Neural progenitor cell (in vitro differentiated cells): ENCODE results near the gene PURA.

Experiments used
- EZH2 ChIP-seq: fragments of 200-600 bp; sonication (generic); IDR thresholded peaks from 2 replicates; pipeline ENCODE4 v1.6.1; 2017; ENCODE audit warnings: antibody characterized with exemption, mild to moderate bottlenecking, moderate library complexity
- EZH2phosphoT487 ChIP-seq: fragments of 200-600 bp; sonication (generic); IDR thresholded peaks from 2 replicates; pipeline ENCODE4 v1.6.1; 2017; ENCODE audit warnings: antibody characterized with exemption
- TF ChIP-seq, protein P1 (sequence below): fragments of 200-600 bp; sonication (generic); IDR thresholded peaks from 2 replicates; pipeline ENCODE4 v1.5.1; 2017; ENCODE audit warnings: antibody characterized with exemption, mild to moderate bottlenecking

DNA sequence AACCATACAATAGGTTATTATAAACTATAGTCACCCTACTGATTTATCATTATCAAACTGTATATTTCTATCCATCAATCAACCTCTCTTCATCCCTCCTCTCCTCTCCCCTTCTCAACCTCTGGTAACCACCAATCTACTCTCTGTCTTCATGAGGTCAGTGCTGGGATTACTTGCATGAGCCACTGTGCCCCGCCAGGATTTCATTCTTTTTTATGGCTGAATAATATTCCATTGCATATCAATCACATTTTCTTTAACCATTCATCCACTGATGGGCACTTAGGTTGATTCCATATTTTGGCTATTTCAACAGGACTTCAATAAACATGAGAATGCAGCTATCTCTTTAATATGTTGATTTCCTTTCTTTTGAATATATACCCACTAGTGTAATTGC is 10.8 kb upstream of the PURA start:
- TF ChIP-seq, protein P1, sequence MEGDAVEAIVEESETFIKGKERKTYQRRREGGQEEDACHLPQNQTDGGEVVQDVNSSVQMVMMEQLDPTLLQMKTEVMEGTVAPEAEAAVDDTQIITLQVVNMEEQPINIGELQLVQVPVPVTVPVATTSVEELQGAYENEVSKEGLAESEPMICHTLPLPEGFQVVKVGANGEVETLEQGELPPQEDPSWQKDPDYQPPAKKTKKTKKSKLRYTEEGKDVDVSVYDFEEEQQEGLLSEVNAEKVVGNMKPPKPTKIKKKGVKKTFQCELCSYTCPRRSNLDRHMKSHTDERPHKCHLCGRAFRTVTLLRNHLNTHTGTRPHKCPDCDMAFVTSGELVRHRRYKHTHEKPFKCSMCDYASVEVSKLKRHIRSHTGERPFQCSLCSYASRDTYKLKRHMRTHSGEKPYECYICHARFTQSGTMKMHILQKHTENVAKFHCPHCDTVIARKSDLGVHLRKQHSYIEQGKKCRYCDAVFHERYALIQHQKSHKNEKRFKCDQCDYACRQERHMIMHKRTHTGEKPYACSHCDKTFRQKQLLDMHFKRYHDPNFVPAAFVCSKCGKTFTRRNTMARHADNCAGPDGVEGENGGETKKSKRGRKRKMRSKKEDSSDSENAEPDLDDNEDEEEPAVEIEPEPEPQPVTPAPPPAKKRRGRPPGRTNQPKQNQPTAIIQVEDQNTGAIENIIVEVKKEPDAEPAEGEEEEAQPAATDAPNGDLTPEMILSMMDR = no peak
- TF ChIP-seq EZH2 (no peak), EZH2phosphoT487 (no peak)
